GM10248 (cell line): ENCODE results near the gene OR2L8.
"Not testable (repeated sequence)": the region's sequence is repeated elsewhere in the genome, so short reads cannot be mapped to it uniquely, and the experiment has no call there.

ENCODE experiments used
- CTCF ChIA-PET: fragments of 300-600 bp; sonication (Branson Sonifier 250); formaldehyde crosslinking; extraction: SDS; loops from one replicate; lab custom pipeline; 2021; ENCODE audit warnings: antibody characterized with exemption; lab: Yijun Ruan, JAX
- POLR2A ChIA-PET: fragments of 350-650 bp; sonication (Branson Sonifier 250); formaldehyde crosslinking; extraction: SDS; loops from one replicate; lab custom pipeline; 2020; ENCODE audit warnings: antibody characterized with exemption; lab: Yijun Ruan, JAX
- DNase-seq: peaks from one replicate; pipeline ENCODE4 v3.0.0; 2012; ENCODE audit errors: extremely low spot score
- CTCF ChIP-seq: IDR thresholded peaks from 2 replicates; pipeline ENCODE4 v1.5.1; 2012; ENCODE audit warnings: mild to moderate bottlenecking, low read depth; ENCODE audit errors: extremely low read depth, missing control alignments, control extremely low read depth

OR2L8 gene

GRCh38 chr1:247935781-247936180, 12.9 kb upstream of the OR2L8 start:
- TF ChIP-seq CTCF: no peak
- ChIA-PET POLR2A (no interaction called here), CTCF (no interaction called here)
- no peak for DNase-seq

GRCh38 chr1:247936415-247936814, 12.2 kb upstream of the OR2L8 start:
- POLR2A ChIA-PET: no interaction called here
- CTCF ChIA-PET: interaction anchor here (0.7 to 1.2 kb wide), 2 partner anchors 35 to 869 kb away, joined by 3 read pairs; no protein-coding TSS in a partner anchor
- no peak for DNase-seq
- no peak for TF ChIP-seq CTCF

- DNase-seq: peak; percentile 41
- CTCF ChIA-PET: interaction anchor here (0.6 to 1.2 kb wide), 3 partner anchors 8 to 868 kb away, joined by 3 to 4 read pairs (median 3); no protein-coding TSS in a partner anchor
Observed at GRCh38 chr1:247936965-247937734, 11.5 kb upstream of the OR2L8 start.

GRCh38 chr1:247942624-247943023, 6.0 kb upstream of the OR2L8 start:
- ChIA-PET CTCF (no interaction called here), POLR2A (no interaction called here)
- no peak for TF ChIP-seq CTCF
- DNase-seq: no peak

More at GRCh38 chr1:247936965-247937734, 11.5 kb upstream of the OR2L8 start:
- TF ChIP-seq CTCF: peak; percentile 91
- POLR2A ChIA-PET: not testable (repeated sequence)

GRCh38 chr1:247953408-247953807, 4.8 kb downstream of the OR2L8 start:
- POLR2A ChIA-PET: no interaction called here
- no peak for TF ChIP-seq CTCF
- DNase-seq: no peak
- CTCF ChIA-PET: interaction anchor here (1.0 to 1.1 kb wide), 2 partner anchors 12 to 16 kb away, joined by 3 read pairs; partner anchors contain the start of gene OR2AK2

- ChIA-PET POLR2A (no interaction called here), CTCF (no interaction called here)
- no peak for DNase-seq
- no peak for TF ChIP-seq CTCF
Observed at GRCh38 chr1:247961791-247962190, 13.1 kb downstream of the OR2L8 start.
